ENCODE results near the gene BRD1. TPM values are rescaled to one million over a fixed set of nuclear protein-coding genes. Genes with fewer than 3 reads are reported as not detected.

BRD1 gene
- total RNA-seq, 2 donors from 2014 or later: 32.1 to 61.5 TPM

DNA sequence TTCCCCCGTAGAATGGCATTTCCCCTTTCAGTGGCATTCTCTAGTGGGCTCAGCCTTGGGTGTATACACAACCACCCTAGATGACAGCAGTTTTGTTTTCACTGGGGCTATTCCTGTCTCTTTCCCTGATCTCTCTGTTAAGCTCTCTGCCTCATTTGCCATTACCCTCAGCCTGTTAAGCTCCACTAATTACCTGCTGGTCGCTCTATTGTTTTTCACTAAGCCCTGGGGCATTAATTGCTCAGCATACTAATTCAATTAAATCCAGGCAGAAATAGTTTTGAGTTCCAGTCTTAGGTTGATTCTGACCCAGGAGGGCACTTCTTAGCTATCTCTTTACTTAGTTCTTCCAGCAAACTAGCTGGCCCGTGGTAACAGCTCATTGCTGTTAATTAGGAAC is 80.0 kb downstream of the BRD1 start:
- peaks cover 33% of the 10 kb centered on the region for H3K9me3 ChIP-seq
- H3K36me3 ChIP-seq: no peaks in the 10 kb centered on the region
- no peak overlapping the region for H3K27ac ChIP-seq
- no peaks in the 10 kb centered on the region for H3K4me1 ChIP-seq (ENCODE audit: control insufficient read depth in 1 of 2, low read depth in 2 of 2)
- DNase-seq (ENCODE audit: low spot score) (no peak), ATAC-seq (ENCODE audit: insufficient number of reproducible peaks, low FRiP score, low read depth) (no peak)
- TF ChIP-seq, protein P1, sequence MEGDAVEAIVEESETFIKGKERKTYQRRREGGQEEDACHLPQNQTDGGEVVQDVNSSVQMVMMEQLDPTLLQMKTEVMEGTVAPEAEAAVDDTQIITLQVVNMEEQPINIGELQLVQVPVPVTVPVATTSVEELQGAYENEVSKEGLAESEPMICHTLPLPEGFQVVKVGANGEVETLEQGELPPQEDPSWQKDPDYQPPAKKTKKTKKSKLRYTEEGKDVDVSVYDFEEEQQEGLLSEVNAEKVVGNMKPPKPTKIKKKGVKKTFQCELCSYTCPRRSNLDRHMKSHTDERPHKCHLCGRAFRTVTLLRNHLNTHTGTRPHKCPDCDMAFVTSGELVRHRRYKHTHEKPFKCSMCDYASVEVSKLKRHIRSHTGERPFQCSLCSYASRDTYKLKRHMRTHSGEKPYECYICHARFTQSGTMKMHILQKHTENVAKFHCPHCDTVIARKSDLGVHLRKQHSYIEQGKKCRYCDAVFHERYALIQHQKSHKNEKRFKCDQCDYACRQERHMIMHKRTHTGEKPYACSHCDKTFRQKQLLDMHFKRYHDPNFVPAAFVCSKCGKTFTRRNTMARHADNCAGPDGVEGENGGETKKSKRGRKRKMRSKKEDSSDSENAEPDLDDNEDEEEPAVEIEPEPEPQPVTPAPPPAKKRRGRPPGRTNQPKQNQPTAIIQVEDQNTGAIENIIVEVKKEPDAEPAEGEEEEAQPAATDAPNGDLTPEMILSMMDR (IDR thresholded peaks at IDR 0.05): no peak
- H3K4me3 ChIP-seq: no peak overlapping the region
- no peaks in the 10 kb centered on the region for H3K27me3 ChIP-seq (replicated peaks; ENCODE audit: insufficient read depth)

DNA sequence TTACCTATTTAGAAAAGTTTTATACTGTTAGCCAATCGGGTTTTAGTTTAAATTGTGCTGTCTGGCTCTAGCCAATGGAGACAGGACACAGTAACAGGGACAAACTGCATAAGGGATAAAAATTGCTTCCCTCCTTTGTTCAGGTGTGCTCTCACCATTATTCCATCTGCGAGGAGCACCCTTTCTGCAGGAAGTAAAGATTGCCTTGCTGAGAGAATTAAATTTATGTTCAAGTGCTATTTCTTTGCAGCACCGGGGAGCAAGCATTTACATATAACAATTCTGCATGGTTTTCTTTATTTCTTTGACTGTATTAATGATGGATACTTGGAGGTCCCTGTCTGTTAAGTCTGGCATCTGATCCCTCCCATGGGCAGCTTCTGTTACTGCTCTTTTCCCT is 80.5 kb downstream of the BRD1 start:
- Histone ChIP-seq H3K27me3 (replicated peaks; ENCODE audit: insufficient read depth) (no peaks in the 10 kb centered on the region), H3K27ac (no peak overlapping the region), H3K9me3 (peaks cover 33% of the 10 kb centered on the region), H3K36me3 (no peaks in the 10 kb centered on the region), H3K4me1 (ENCODE audit: control insufficient read depth in 1 of 2, low read depth in 2 of 2) (no peaks in the 10 kb centered on the region), H3K4me3 (no peak overlapping the region)
- DNase-seq (ENCODE audit: low spot score) (no peak), ATAC-seq (ENCODE audit: insufficient number of reproducible peaks, low FRiP score, low read depth) (no peak)
- TF ChIP-seq, protein P1 (IDR thresholded peaks at IDR 0.05): no peak

DNA sequence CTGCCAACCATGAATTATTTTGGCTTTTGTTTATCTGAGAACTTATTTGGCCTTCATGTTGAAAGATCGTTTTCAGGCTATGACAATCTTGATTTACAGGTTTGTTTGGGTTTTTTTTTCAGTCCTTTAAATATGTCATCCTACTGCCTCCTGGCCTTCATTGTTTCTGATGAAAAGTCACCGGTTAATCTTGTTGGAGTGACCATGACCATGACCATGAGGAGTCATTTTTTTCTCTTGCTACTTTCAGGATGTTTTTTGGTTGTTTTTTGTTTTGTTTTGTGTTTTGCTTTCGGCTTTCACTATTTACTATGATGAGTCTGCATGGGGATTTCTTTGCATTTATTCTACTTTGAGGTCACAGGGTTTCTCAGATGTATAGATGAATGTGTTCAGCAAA is 81.6 kb downstream of the BRD1 start:
- H3K36me3 ChIP-seq: no peaks in the 10 kb centered on the region
- H3K27me3 ChIP-seq (replicated peaks; ENCODE audit: insufficient read depth): no peaks in the 10 kb centered on the region
- TF ChIP-seq, protein P1 (IDR thresholded peaks at IDR 0.05): no peak
- H3K4me1 ChIP-seq (ENCODE audit: control insufficient read depth in 1 of 2, low read depth in 2 of 2): no peaks in the 10 kb centered on the region
- no peak for ATAC-seq (ENCODE audit: insufficient number of reproducible peaks, low FRiP score, low read depth)
- no peak overlapping the region for H3K4me3 ChIP-seq
- DNase-seq (ENCODE audit: low spot score): no peak
- H3K27ac ChIP-seq: no peak overlapping the region
- peaks cover 33% of the 10 kb centered on the region for H3K9me3 ChIP-seq

DNA sequence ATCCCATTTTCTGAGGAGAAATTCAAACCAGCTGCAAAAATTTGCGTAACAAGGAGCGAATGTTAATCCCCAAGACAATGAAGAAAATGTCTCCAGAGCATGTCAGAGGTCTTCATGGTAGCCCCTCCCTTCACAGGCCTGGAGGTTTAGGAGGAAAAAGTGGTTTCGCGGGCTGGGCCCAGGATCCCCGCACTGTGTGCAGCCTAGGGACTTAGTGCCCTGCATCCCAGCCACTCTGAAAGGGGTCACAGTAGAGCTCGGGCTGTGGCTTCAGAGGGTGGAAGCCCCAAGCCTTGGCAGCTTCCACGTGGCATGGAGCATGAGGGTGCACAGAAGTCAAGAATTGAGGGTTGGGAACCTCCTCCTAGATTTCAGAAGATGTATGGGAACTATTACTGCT is 87.4 kb downstream of the BRD1 start:
- no peaks in the 10 kb centered on the region for H3K4me1 ChIP-seq (ENCODE audit: control insufficient read depth in 1 of 2, low read depth in 2 of 2)
- H3K27ac ChIP-seq: no peak overlapping the region
- ATAC-seq (ENCODE audit: insufficient number of reproducible peaks, low FRiP score, low read depth) (no peak), DNase-seq (ENCODE audit: low spot score) (no peak)
- TF ChIP-seq, protein P1 (IDR thresholded peaks at IDR 0.05): no peak
- H3K36me3 ChIP-seq: no peaks in the 10 kb centered on the region
- peaks cover 10% of the 10 kb centered on the region for H3K9me3 ChIP-seq
- H3K27me3 ChIP-seq (replicated peaks; ENCODE audit: insufficient read depth): no peaks in the 10 kb centered on the region
- no peak overlapping the region for H3K4me3 ChIP-seq

DNA sequence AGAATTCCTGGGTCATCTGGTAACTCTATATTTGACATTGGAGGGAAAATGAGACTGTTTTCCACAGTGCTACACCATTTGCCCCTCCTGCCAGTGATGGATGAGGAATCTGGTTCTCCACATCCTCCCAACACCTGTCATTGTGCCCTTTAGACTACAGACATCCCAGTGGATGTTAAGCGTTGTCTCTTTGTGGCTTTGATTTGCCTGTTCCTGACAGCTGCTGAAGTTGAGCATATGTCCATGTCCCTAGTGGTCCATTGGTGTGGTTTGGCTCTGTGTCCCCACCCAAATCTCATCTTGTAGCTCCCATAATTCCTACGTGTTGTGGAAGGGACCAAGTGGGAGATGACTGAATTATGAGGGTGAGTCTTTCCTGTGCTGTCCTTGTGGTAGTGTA is 88.5 kb downstream of the BRD1 start:
- H3K36me3 ChIP-seq: no peaks in the 10 kb centered on the region
- no peaks in the 10 kb centered on the region for H3K27me3 ChIP-seq (replicated peaks; ENCODE audit: insufficient read depth)
- H3K4me1 ChIP-seq (ENCODE audit: control insufficient read depth in 1 of 2, low read depth in 2 of 2): no peaks in the 10 kb centered on the region
- H3K4me3 ChIP-seq: no peak overlapping the region
- H3K27ac ChIP-seq: no peak overlapping the region
- no peak for ATAC-seq (ENCODE audit: insufficient number of reproducible peaks, low FRiP score, low read depth)
- H3K9me3 ChIP-seq: peaks cover 7% of the 10 kb centered on the region
- TF ChIP-seq, protein P1 (IDR thresholded peaks at IDR 0.05): no peak
- DNase-seq (ENCODE audit: low spot score): no peak
